B cell (primary cell): ENCODE measurements around the gene GRIP2. TPM values are rescaled to one million over a fixed set of nuclear protein-coding genes. Genes with fewer than 3 reads are reported as not detected.

ENCODE experiments used
- ATAC-seq: fragments of 200-7000 bp; cut with Tn5 transposase; one replicate; pipeline ENCODE4 v1.10.0; 2021; ENCODE audit warnings: low read depth, mild to moderate bottlenecking, moderate number of reproducible peaks, moderate library complexity
- CTCF ChIA-PET: fragments of 350-600 bp; sonication (Branson Sonifier 250); formaldehyde crosslinking; loops from one replicate; lab custom pipeline; 2021; ENCODE audit warnings: antibody characterized with exemption, inconsistent platforms; lab: Charles Lee
- POLR2A ChIA-PET: fragments of 350-600 bp; sonication (Branson Sonifier 250); formaldehyde crosslinking; loops from one replicate; lab custom pipeline; 2021; ENCODE audit warnings: antibody characterized with exemption; lab: Charles Lee
- DNase-seq: peaks from one replicate; pipeline ENCODE4 v3.0.0; 2013
- H2AFZ ChIP-seq: 2 replicates; pipeline ENCODE4 v1.6.1; 2012; ENCODE audit warnings: mild to moderate bottlenecking, low read depth, low read length; ENCODE audit not compliant: insufficient read depth, poor library complexity, severe bottlenecking
- H3K27ac ChIP-seq, 2 donors: 1 replicate in 1 of 2; 2 replicates in 1 of 2; pipeline ENCODE4 v1.5.1; 2012 to 2013; ENCODE audit warnings: low read length in 2 of 2, mild to moderate bottlenecking in 2 of 2, moderate library complexity in 1 of 2
- H3K27me3 ChIP-seq, 4 experiments: fragments of 200-600 bp in 1 of 4; sonication (generic) in 1 of 4; replicated peaks in 1 of 4; 1 replicate in 2 of 4; 2 replicates in 2 of 4; pipeline versions ENCODE4 v1.6.1 to v1.7.0; 2013 to 2016; ENCODE audit warnings: low read length in 3 of 4, mild to moderate bottlenecking in 2 of 4, mixed read lengths in 1 of 4, moderate library complexity in 1 of 4; ENCODE audit not compliant: insufficient read depth in 4 of 4, control insufficient read depth in 3 of 4; ENCODE audit errors: control extremely low read depth in 1 of 4
- H3K36me3 ChIP-seq, 2 experiments: replicated peaks in 1 of 2; 1 replicate in 1 of 2; 2 replicates in 1 of 2; pipeline versions ENCODE4 v1.6.1 to v1.7.1; 2013; ENCODE audit warnings: low read length in 1 of 2; ENCODE audit not compliant: insufficient read depth in 2 of 2, control insufficient read depth in 1 of 2; ENCODE audit errors: control extremely low read depth in 1 of 2, extremely low read depth in 1 of 2
- H3K4me1 ChIP-seq, 2 donors: fragments of 200-600 bp in 1 of 2; sonication (generic) in 1 of 2; 1 replicate in 1 of 2; 2 replicates in 1 of 2; pipeline versions ENCODE4 v1.5.1 to v1.6.1; 2013 to 2017; ENCODE audit warnings: low read length in 2 of 2; ENCODE audit not compliant: control insufficient read depth in 2 of 2, insufficient read depth in 2 of 2
- H3K4me2 ChIP-seq: replicated peaks from 2 replicates; pipeline ENCODE3; 2012; ENCODE audit warnings: mild to moderate bottlenecking, low read depth, low read length; ENCODE audit not compliant: poor library complexity, severe bottlenecking
- H3K4me3 ChIP-seq, 5 experiments: fragments of 200-600 bp in 1 of 5; sonication (generic) in 1 of 5; 1 replicate in 3 of 5; 2 replicates in 2 of 5; pipeline versions ENCODE4 v1.5.1 to v1.7.0; 2011 to 2016; ENCODE audit warnings: low read length in 4 of 5, mild to moderate bottlenecking in 4 of 5, low read depth in 2 of 5, control low read depth in 1 of 5, moderate library complexity in 1 of 5; ENCODE audit not compliant: insufficient read depth in 1 of 5; ENCODE audit errors: control extremely low read depth in 1 of 5, extremely low read depth in 1 of 5
- H3K79me2 ChIP-seq: fragments of 200-600 bp; sonication (generic); one replicate; pipeline ENCODE4 v1.6.0; 2016; ENCODE audit warnings: low read length; ENCODE audit not compliant: control insufficient read depth, insufficient read depth
- H3K9ac ChIP-seq: fragments of 200-600 bp; sonication (generic); 2 replicates; pipeline ENCODE4 v1.6.1; 2017; ENCODE audit warnings: mild to moderate bottlenecking, low read length, moderate library complexity
- H3K9me3 ChIP-seq, 3 donors: one replicate each; pipeline versions ENCODE4 v1.6.1 to v1.7.1; 2013; ENCODE audit warnings: low read length in 2 of 3; ENCODE audit not compliant: control insufficient read depth in 2 of 3, insufficient read depth in 1 of 3; ENCODE audit errors: control extremely low read depth in 1 of 3
- H4K20me1 ChIP-seq: 2 replicates; pipeline ENCODE4 v1.6.0; 2012; ENCODE audit warnings: mild to moderate bottlenecking, low read length; ENCODE audit not compliant: insufficient read depth, control insufficient read depth, poor library complexity, severe bottlenecking
- H3K27ac Mint-ChIP-seq: one replicate; pipeline ENCODE4 v1.8.0; 2021; ENCODE audit warnings: mixed read lengths
- H3K27me3 Mint-ChIP-seq: one replicate; pipeline ENCODE4 v1.8.0; 2021; ENCODE audit warnings: mixed read lengths
- H3K4me1 Mint-ChIP-seq: one replicate; pipeline ENCODE4 v1.8.0; 2021; ENCODE audit warnings: mixed read lengths
- H3K4me3 Mint-ChIP-seq: one replicate; pipeline ENCODE4 v1.8.0; 2021; ENCODE audit warnings: mixed read lengths
- H3K9me3 Mint-ChIP-seq: one replicate; pipeline ENCODE4 v1.8.0; 2022; ENCODE audit warnings: mixed read lengths; ENCODE audit not compliant: insufficient read depth
- EZH2 ChIP-seq: IDR thresholded peaks from 2 replicates; pipeline ENCODE4 v1.6.1; 2012; ENCODE audit warnings: borderline replicate concordance, low read depth, mild to moderate bottlenecking, moderate library complexity, low read length; ENCODE audit not compliant: insufficient read depth, poor library complexity, severe bottlenecking
- WGBS: methylation state at CpG from one replicate; pipeline ENCODE4 v1.1.5; 2013; ENCODE audit warnings: missing lambda C conversion rate; ENCODE audit not compliant: insufficient coverage; 5-methylcytosine and 5-hydroxymethylcytosine counted together
- intact Hi-C: fragments of 100-400 bp; cut with micrococcal nuclease; formaldehyde crosslinking; loops from one replicate; pipeline ENCODE4 v1.10.0; 2022
- polyA plus RNA-seq: library from polyadenylated mRNA; depleted of rRNA; stranded (reverse); fragments of >200 nt; gene quantifications from 2 replicates; pipeline ENCODE4 v1.2.3, GENCODE V29; 2012
- total RNA-seq, 2 donors: library from RNA; stranded (reverse); fragments of 120-200 nt in 1 of 2; gene quantifications; 1 replicate in 1 of 2; 2 replicates in 1 of 2; pipeline versions ENCODE4 v1.2.3 to v1.2.4, GENCODE V29; 2013 to 2022
- TF ChIP-seq, protein P1 (sequence below): fragments of 200-600 bp; IDR thresholded peaks from one replicate; pipeline ENCODE4 v1.8.0; 2022; ENCODE audit warnings: antibody characterized with exemption, mild to moderate bottlenecking

The GRIP2 gene
- total and polyA plus RNA-seq, 2 donors (not counting 1 experiment from before 2014, with no cell fraction given) = not detected

DNA sequence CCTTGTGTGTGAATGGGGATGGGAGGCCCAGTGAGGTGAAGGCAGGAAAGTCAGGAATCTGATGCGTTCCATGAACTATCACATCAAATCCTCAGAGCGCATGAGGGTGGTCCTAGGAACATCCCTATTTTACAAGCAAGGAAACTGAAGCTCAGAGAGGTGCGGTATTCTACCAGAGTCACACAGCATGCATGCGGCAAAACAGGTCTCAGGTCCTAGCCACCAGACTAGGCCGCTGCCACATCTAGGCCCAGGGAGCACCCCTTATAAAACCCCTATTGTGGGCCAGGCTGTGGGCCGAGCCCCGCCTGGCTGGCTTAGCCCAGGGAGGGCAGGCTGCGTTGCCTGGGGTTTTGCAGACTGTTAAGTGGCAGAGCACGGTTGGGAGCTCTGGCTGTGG lies 17.9 kb upstream of the GRIP2 start:
- intact Hi-C loops = no loop called here
- Mint-ChIP-seq H3K27ac (no peak overlapping the region), H3K4me1 (no peaks in the 10 kb centered on the region), H3K27me3 (peaks cover 50% of the 10 kb centered on the region), H3K4me3 (no peak overlapping the region), H3K9me3 (no peaks in the 10 kb centered on the region)
- Histone ChIP-seq H3K4me2 (no peak overlapping the region), H3K4me1 (no peaks in the 10 kb centered on the region), H3K79me2 (no peaks in the 10 kb centered on the region), H3K9ac (no peak overlapping the region), H3K27ac (no peak overlapping the region), H4K20me1 (no peaks in the 10 kb centered on the region), H3K4me3 (no peak overlapping the region), H3K9me3 (no peaks in the 10 kb centered on the region), H3K27me3 (peaks cover 0 to 27% (median 1%) of the 10 kb centered on the region in 4 experiments), H3K36me3 (no peaks in the 10 kb centered on the region), H2AFZ (no peak overlapping the region)
- POLR2A ChIA-PET = no interaction called here
- TF ChIP-seq EZH2 = no peak
- TF ChIP-seq, protein P1, sequence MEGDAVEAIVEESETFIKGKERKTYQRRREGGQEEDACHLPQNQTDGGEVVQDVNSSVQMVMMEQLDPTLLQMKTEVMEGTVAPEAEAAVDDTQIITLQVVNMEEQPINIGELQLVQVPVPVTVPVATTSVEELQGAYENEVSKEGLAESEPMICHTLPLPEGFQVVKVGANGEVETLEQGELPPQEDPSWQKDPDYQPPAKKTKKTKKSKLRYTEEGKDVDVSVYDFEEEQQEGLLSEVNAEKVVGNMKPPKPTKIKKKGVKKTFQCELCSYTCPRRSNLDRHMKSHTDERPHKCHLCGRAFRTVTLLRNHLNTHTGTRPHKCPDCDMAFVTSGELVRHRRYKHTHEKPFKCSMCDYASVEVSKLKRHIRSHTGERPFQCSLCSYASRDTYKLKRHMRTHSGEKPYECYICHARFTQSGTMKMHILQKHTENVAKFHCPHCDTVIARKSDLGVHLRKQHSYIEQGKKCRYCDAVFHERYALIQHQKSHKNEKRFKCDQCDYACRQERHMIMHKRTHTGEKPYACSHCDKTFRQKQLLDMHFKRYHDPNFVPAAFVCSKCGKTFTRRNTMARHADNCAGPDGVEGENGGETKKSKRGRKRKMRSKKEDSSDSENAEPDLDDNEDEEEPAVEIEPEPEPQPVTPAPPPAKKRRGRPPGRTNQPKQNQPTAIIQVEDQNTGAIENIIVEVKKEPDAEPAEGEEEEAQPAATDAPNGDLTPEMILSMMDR = no peak
- no peak for DNase-seq
- WGBS = 88% methylated on average over 8 of the region's 9 CpGs
- CTCF ChIA-PET = no interaction called here
- ATAC-seq = no peak

DNA sequence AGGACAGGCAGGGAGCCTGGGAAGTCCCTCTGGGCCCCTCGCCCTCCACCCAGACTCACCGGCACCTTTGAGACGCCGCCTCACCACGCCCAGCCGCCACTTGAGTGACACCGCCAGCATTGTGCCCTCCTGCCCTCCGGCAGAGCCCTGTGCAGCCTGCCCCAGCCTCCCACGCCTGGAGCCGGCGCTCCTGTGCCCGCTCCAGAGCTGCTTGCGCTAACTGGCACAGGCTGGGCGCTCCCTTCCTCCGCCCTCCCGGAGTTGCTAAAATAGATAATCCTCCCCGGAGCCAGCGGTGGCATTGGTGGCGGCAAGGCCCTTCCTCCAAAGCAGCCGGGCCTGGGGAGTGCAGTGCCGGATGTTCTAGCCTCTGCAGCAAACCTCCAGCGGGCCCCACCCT lies 15.7 kb upstream of the GRIP2 start:
- TF ChIP-seq, protein P1 = no peak
- no peak for TF ChIP-seq EZH2
- Histone ChIP-seq H3K4me3 (no peak overlapping the region), H3K4me1 (no peaks in the 10 kb centered on the region), H3K9ac (no peak overlapping the region), H2AFZ (no peak overlapping the region), H3K4me2 (no peak overlapping the region), H3K36me3 (no peaks in the 10 kb centered on the region), H3K27me3 (peaks cover 0 to 27% (median 1%) of the 10 kb centered on the region in 4 experiments), H4K20me1 (no peaks in the 10 kb centered on the region), H3K27ac (no peak overlapping the region), H3K9me3 (no peaks in the 10 kb centered on the region), H3K79me2 (no peaks in the 10 kb centered on the region)
- no peak for ATAC-seq
- 32% methylated on average over 22 of the region's 22 CpGs for WGBS
- no peak overlapping the region for H3K27ac Mint-ChIP-seq
- intact Hi-C loops = no loop called here
- ChIA-PET CTCF (no interaction called here), POLR2A (no interaction called here)
- H3K4me3 Mint-ChIP-seq = no peak overlapping the region
- DNase-seq = no peak
- no peaks in the 10 kb centered on the region for H3K4me1 Mint-ChIP-seq
- H3K27me3 Mint-ChIP-seq = peaks cover 52% of the 10 kb centered on the region
- no peaks in the 10 kb centered on the region for H3K9me3 Mint-ChIP-seq
